Mesothelial cell of epicardium (in vitro differentiated cells): ENCODE results near the gene ZNF536. TPM values are rescaled to one million over a fixed set of nuclear protein-coding genes. Genes with fewer than 3 reads are reported as not detected.

ENCODE experiments used
- DNase-seq, 2 experiments: peaks; one replicate each; pipeline ENCODE4 v3.0.0; 2021; ENCODE audit warnings: low spot score in 2 of 2; ENCODE audit not compliant: unreplicated experiment in 2 of 2
- H3K27ac Mint-ChIP-seq: 2 replicates; pipeline ENCODE4 v1.8.0; 2021; ENCODE audit warnings: mixed read lengths
- H3K27me3 Mint-ChIP-seq: 2 replicates; pipeline ENCODE4 v1.8.0; 2021; ENCODE audit warnings: low read depth, mixed read lengths
- H3K36me3 Mint-ChIP-seq: 2 replicates; pipeline ENCODE4 v1.8.0; 2021; ENCODE audit warnings: mixed read lengths
- H3K4me1 Mint-ChIP-seq: 2 replicates; pipeline ENCODE4 v1.8.0; 2021; ENCODE audit warnings: mixed read lengths
- H3K4me3 Mint-ChIP-seq: 2 replicates; pipeline ENCODE4 v1.8.0; 2021; ENCODE audit warnings: mild to moderate bottlenecking, moderate library complexity, mixed read lengths
- H3K9me3 Mint-ChIP-seq: 2 replicates; pipeline ENCODE4 v1.8.0; 2021; ENCODE audit warnings: mixed read lengths
- CTCF ChIP-seq: fragments of 200-600 bp; sonication (generic); IDR thresholded peaks from one replicate; pipeline ENCODE4 v1.5.0; 2021; ENCODE audit warnings: antibody characterized with exemption; ENCODE audit not compliant: unreplicated experiment
- total RNA-seq: library from RNA; stranded (reverse); gene quantifications from 3 replicates; pipeline ENCODE4 v1.2.1, GENCODE V29; 2021

ZNF536 gene
- total RNA-seq, 1 donor from 2014 or later: 9.2 TPM

GRCh38 chr19:30577551-30578105 lies 205.4 kb downstream of the ZNF536 start:
- no peak overlapping the region for H3K27ac Mint-ChIP-seq
- no peak overlapping the region for H3K4me3 Mint-ChIP-seq
- peaks cover 16% of the 10 kb centered on the region for H3K27me3 Mint-ChIP-seq
- H3K9me3 Mint-ChIP-seq: no peaks in the 10 kb centered on the region
- DNase-seq: no peak
- H3K36me3 Mint-ChIP-seq: no peaks in the 10 kb centered on the region
- TF ChIP-seq CTCF: no peak
- H3K4me1 Mint-ChIP-seq: peaks cover 3% of the 10 kb centered on the region

- Mint-ChIP-seq H3K36me3 (no peaks in the 10 kb centered on the region), H3K4me1 (peaks cover 3% of the 10 kb centered on the region), H3K27me3 (peaks cover 23% of the 10 kb centered on the region), H3K27ac (no peak overlapping the region), H3K4me3 (no peak overlapping the region), H3K9me3 (no peaks in the 10 kb centered on the region)
- no peak for DNase-seq
- no peak for TF ChIP-seq CTCF
Measured at GRCh38 chr19:30579419-30579818, 207.2 kb downstream of the ZNF536 start.

GRCh38 chr19:30580673-30581072 lies 208.5 kb downstream of the ZNF536 start:
- Mint-ChIP-seq H3K36me3 (no peaks in the 10 kb centered on the region), H3K27ac (no peak overlapping the region), H3K4me1 (peaks cover 3% of the 10 kb centered on the region), H3K27me3 (peaks cover 29% of the 10 kb centered on the region), H3K9me3 (no peaks in the 10 kb centered on the region), H3K4me3 (no peak overlapping the region)
- no peak for TF ChIP-seq CTCF
- DNase-seq: no peak

GRCh38 chr19:30584090-30584489 lies 211.9 kb downstream of the ZNF536 start:
- Mint-ChIP-seq H3K27me3 (peaks cover 41% of the 10 kb centered on the region), H3K9me3 (no peaks in the 10 kb centered on the region), H3K36me3 (no peaks in the 10 kb centered on the region), H3K27ac (no peak overlapping the region), H3K4me3 (no peak overlapping the region), H3K4me1 (no peaks in the 10 kb centered on the region)
- no peak for DNase-seq
- no peak for TF ChIP-seq CTCF

GRCh38 chr19:30587869-30588268 lies 215.7 kb downstream of the ZNF536 start:
- no peaks in the 10 kb centered on the region for H3K4me1 Mint-ChIP-seq
- TF ChIP-seq CTCF: no peak
- no peak for DNase-seq
- peaks cover 49% of the 10 kb centered on the region for H3K27me3 Mint-ChIP-seq
- H3K4me3 Mint-ChIP-seq: no peak overlapping the region
- H3K36me3 Mint-ChIP-seq: no peaks in the 10 kb centered on the region
- peaks cover 3% of the 10 kb centered on the region for H3K9me3 Mint-ChIP-seq
- H3K27ac Mint-ChIP-seq: no peak overlapping the region
